ENCODE measurements around the gene CTPS1.

Gene CTPS1, protein sequence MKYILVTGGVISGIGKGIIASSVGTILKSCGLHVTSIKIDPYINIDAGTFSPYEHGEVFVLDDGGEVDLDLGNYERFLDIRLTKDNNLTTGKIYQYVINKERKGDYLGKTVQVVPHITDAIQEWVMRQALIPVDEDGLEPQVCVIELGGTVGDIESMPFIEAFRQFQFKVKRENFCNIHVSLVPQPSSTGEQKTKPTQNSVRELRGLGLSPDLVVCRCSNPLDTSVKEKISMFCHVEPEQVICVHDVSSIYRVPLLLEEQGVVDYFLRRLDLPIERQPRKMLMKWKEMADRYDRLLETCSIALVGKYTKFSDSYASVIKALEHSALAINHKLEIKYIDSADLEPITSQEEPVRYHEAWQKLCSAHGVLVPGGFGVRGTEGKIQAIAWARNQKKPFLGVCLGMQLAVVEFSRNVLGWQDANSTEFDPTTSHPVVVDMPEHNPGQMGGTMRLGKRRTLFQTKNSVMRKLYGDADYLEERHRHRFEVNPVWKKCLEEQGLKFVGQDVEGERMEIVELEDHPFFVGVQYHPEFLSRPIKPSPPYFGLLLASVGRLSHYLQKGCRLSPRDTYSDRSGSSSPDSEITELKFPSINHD

DNA sequence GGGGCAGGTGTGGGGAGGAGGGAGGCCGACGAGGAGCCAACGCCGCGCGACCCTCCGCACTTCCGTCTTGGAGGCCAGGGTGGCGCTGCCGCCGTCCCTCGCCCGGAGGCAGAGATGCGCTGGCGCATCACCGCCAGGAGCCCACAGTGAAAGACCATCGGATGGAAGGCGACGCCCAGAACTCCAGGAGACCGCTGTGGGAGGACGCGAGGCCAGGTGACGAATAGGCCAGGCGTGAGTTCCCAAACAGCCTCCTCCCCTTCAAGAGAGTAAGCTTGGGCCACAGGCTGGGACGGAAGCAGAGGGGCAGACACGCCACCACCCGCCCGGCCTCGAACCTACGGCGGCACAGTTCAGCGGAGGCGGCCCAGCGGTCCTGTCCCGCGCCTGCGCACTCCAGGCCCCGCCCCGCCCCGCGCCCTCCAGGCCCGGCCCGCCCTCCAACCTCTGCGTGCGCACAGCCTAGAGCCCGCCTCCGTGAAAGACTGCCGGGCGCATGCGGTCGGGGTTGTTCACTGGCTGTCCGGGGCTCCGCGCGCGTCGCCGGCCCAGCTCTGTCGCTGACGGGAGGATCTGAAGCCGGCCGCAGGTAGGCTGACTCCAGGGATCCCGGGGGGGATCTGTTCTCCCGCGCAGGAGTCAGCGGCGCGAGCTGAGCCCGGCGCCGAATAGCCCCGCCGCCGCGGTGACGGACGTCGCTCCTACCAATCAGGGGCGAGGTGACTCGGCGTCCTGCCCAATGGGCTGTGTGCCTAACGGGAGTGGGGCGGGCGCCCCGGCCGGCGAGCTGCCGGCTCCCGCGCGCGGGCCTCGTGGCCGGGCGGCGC lies at the start of gene CTPS1:
Gene CTPS1 (plus strand): TSS at position 456 of the 827 bp plus-strand sequence. CDS start 3,595 bp downstream, outside the sequence.
- DNase-seq, result peak; percentile 96

DNA sequence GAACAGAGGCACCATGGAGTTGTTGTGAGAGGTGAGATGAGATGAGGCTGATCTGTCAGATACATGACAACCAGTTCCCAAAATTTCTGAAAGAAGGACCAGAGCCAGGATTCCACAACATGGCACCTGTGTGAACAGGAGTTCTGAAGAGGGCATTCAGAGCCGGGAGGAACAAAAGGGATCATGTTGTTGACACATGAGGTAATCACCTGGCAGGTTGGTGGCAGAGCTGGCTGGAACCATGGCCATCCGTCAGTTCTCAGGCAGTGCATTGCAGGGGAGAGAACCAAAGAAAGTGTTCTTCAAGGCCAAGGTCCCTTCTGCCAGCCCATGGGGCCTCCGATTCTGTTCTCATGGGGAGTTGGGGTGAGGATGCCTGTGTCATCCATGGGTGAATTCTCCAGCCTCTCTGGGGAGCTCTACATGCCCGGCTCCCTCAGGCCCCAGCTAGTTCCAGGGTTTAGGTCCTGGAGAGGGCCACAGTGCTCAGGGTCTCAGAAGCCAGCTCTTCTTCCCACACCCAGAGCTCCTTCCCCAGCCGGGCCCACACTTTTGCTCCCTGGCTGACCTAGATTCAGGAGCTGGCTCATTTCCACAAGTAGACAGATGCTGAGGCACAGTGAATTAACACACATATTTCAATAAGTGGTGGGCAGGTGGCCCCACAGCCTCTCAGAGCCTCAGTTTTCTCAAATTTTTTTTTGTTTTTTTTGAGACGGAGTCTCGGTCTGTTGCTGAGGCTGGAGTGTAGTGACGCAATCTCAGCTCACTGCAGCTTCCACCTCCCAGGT lies 49.1 kb upstream of the CTPS1 start:
- DNase-seq, result no peak

DNA sequence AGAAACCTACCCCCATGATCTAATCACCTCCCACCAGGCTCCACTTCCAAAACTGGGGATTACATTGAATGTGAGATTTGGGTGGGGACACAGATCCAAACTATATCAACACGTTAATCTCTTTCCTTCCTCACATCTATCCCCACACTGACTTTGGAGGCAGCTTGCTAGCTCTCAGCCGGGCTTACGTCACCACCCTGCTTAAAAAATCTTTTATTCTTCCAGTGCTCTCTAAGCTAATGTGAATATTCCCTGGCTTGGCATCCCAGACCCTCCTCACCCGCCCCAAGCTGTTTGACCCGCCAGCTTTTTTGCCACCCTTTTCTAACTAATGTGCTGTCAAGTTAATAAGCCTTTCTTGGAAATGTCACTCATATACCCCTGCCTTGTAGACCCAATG lies 47.9 kb upstream of the CTPS1 start:
- DNase-seq, result no peak

- no peak for DNase-seq
These were observed 47.5 kb upstream of the CTPS1 start for GRCh38 chr1:40932006-40932405.

DNA sequence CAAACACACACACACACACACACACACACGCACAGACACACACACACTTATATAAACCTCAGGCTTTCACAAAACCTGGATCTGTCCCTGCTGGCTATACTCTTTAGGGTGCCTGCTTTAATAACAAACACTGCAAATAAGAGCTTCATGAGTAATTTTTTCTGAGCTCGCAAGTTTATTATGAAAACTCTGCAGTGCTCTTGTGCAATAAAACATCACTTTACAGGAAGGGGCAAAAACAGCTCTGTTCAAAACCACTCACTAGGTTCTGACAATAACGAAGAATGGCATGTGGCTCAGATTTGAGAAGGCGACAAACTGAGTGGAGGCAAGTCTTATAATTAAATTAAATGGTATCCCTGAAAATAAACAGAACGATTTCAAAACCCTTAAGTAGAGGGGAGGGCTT lies 42.6 kb upstream of the CTPS1 start:
- no peak for DNase-seq

GRCh38 chr1:40938393-40938792 lies 41.1 kb upstream of the CTPS1 start:
- no peak for DNase-seq

GRCh38 chr1:40939320-40940059 lies 40.0 kb upstream of the CTPS1 start:
- DNase-seq, result no peak

DNA sequence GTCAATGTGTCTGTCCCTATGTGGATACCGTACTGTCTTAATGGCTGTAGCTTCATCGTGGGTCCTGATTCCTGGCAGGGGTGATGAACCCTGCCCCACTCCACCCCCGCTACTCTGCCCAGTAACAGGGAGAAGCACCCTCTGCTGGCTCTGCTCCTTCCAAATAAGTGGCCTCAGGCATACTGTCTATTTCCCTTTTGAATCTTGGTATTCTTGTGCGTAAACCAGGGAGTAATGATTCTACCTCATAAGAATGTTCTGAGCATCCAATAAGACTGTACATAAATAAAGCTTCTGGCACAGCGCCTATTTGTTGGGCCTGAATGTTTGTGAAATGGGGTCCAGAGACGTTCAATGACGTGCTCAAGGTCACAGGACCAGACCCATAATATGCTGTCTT lies 35.2 kb upstream of the CTPS1 start:
- DNase-seq, result peak; percentile 67

GRCh38 chr1:40944841-40945430 lies 34.6 kb upstream of the CTPS1 start:
- DNase-seq, result peak; percentile 28

DNA sequence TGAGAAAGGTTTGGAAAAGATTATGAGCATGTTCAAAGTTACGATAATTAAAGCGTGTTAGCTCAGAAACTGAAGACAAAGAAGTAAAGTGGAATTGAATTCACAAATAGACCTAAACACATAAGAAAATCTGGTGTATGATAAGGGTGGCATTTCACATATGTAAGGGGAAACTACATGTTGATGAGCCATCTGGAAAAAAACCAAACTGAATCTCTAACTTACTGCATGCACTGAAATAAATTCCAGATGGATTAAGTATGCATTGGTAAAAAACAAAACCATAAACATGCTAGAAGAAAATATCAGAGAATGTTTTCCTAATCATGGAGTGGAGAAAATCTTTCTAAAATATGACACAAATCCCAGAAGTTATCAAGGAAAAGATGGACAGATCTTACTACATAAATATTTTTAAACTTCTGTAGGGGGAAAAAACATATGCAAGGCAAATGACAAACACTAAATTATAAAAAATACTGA lies 34.0 kb upstream of the CTPS1 start:
- DNase-seq, result no peak

DNA sequence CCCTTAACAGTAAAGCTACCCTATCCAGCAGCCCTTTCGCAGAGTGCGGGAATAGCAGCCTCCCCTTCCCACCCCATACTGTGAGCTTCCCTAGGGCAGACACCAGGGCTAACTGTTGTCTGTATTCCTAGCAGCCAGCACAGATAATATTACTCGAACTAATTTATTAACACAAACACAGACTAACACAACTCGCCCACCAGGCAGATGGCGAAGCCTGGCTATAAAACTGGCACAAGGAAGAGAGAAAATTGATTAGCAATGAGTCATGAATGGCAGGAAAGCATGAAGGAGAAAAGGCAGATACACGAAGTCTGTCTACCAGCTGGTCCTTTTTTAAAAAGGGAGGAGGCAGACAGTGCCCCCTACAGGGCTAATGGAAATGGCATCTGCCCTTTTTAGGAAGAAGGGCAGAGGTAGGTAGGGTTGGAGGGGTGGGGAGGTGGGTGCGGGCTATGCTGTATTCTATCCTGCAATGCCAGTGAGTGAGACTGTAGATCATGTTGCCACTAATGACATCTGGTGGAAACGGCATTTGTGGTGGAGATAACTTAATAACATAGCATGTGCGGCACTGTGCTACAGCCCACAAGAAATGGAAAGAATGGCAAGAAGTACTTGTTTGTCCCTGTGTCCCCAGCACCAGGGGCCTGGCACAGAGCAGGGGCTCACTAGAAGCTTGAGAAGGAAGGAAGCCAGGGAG lies 30.6 kb upstream of the CTPS1 start:
- peak; percentile 83 for DNase-seq

GRCh38 chr1:40949563-40949962 lies 29.9 kb upstream of the CTPS1 start:
- no peak for DNase-seq

GRCh38 chr1:40951943-40952743 lies 27.4 kb upstream of the CTPS1 start:
- DNase-seq, result peak; percentile 37

DNA sequence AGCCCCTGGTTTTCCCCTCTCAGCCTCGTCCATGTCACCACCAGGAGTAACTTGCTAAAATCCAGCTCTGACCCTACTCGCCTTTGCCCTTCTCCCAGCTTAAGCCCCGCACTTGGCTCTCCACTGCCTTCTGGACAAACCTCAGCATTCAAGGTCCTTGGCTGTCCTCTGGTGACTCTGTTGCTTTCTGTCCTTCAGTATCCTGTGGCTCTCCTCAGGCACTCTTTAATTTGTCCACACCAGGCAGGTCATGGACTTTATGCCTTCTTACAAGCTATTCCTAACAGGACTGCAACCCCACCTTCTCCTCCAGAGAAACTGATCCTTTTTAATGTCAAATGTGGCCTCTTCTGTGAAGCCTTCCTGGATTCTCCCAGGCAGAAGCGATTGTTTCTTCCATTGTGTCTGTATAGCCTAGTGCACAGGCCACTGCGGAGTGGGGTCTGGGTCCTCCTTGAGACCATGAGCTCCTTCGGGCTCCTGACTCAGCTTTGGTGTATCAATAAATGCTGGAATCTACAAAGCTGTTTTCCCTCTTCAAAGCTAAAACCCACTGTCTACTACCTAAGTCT lies 26.7 kb upstream of the CTPS1 start:
- no peak for DNase-seq

- no peak for DNase-seq
These were observed 24.9 kb upstream of the CTPS1 start for GRCh38 chr1:40954626-40955025.

DNA sequence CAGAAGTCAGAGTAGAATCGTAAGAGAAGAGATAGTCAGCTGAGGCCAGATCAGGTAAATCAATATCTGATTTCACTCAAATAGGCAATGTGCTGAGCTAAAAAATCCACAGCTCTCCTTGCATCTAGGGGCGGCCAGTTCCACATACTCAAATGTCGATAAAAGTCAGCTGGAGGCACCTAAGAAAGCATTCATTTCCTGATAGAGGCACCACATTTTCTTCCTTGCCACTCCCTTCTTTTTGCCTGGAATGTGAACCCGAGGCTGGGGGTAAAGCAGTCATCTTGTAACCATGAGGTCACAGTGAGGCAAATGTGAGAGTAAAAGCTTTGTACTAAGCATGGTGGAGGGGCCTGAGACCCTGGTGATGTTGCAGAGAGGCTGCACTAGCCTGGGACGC lies 24.2 kb upstream of the CTPS1 start:
- DNase-seq, result no peak

DNA sequence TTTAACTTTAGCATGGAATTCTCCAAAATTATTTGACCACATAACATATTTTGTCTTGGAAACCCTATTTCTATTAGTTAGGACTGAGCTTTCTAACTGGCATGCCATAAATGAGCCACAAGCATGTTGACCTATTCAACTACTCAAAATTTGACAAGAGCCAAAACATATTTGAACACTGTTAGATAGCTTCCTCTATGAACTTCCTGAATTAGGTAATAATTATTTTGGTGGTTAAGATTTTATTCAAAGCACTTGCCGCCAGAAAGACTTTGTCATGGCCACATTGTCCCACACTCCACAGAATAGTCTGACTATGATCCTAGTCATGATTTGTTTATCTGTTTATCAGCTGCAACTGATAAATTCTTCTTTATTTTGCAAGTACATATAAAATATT lies 23.1 kb upstream of the CTPS1 start:
- no peak for DNase-seq

DNA sequence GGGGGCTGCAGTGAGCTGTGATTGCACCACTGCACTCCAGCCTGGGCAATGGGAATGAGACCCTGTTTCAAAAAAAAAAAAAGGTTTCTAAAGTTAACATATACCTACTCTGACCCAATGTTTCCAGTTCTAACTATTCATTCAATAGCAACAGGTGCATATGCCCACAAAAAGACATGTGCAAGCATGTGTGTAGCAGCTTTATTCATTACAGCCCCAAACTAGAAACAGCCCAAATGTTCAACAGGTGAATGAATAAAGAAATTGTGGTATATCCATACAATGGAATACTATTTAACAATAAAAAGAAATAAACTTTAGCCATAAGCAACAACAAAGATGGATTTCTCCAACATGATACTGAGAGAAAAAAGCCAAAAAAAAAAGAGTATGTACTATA lies 21.3 kb upstream of the CTPS1 start:
- DNase-seq, result no peak

GRCh38 chr1:40965531-40965930 lies 14.0 kb upstream of the CTPS1 start:
- DNase-seq, result no peak

GRCh38 chr1:40966417-40966816 lies 13.1 kb upstream of the CTPS1 start:
- DNase-seq, result no peak

All from kidney glomerular epithelial cell (primary cell).